ENCODE measurements around the gene SCARB1.
A peak's percentile ranks its signal among the peaks of the same experiment; 100 is the strongest.

The SCARB1 gene

GRCh38 chr12:124732275-124733075 is 131.2 kb downstream of the SCARB1 start:
- Histone ChIP-seq H3K14ac (ENCODE audit: low read length) (peak overlapping the region; percentile 26), H3K9me3 (ENCODE audit: insufficient read depth, low read depth, low read length) (no peaks in the 10 kb centered on the region), H3K27ac (ENCODE audit: low read depth, low read length) (peak overlapping the region; percentile 81), H2AFZ (ENCODE audit: insufficient read depth, low read length, poor library complexity) (no peak overlapping the region), H3K36me3 (ENCODE audit: control insufficient read depth in 1 of 2, insufficient read depth in 2 of 2, low read length in 2 of 2) (no peaks in the 10 kb centered on the region), H4K8ac (ENCODE audit: low read depth, low read length) (peak overlapping the region; percentile 43), H3K4me1 (ENCODE audit: control insufficient read depth in 1 of 2, insufficient read depth in 2 of 2, low read length in 2 of 2) (peaks cover 13 to 16% of the 10 kb centered on the region in 2 experiments), H3K4me2 (ENCODE audit: low read length) (no peak overlapping the region), H4K91ac (ENCODE audit: low read depth, low read length) (peak overlapping the region; percentile 75), H2BK5ac (ENCODE audit: low read depth, low read length, poor library complexity) (peak overlapping the region; percentile 14), H3K79me2 (ENCODE audit: control insufficient read depth, insufficient read depth, low read length, poor library complexity) (no peaks in the 10 kb centered on the region), H3K79me1 (ENCODE audit: low read length) (peaks cover 7% of the 10 kb centered on the region), H2BK12ac (ENCODE audit: low read length) (peak overlapping the region; percentile 79), H3K4me3 (ENCODE audit: low read depth, low read length) (no peak overlapping the region), H3K18ac (ENCODE audit: low read length) (peak overlapping the region; percentile 48), H4K12ac (ENCODE audit: low read depth, low read length) (no peak overlapping the region), H3K27me3 (ENCODE audit: insufficient read depth, low read length) (no peaks in the 10 kb centered on the region), H2AK5ac (ENCODE audit: low read length) (peak overlapping the region; percentile 27), H2BK120ac (ENCODE audit: insufficient read depth, low read length, poor library complexity) (peak overlapping the region; percentile 37), H3K23ac (ENCODE audit: low read length) (no peak overlapping the region), H3K4ac (ENCODE audit: low read depth, low read length) (no peak overlapping the region), H3K9ac (ENCODE audit: low read length) (no peak overlapping the region)
- peak; percentile 42 to 69 for DNase-seq
- no CpG with 5 or more reads among the region's 17 CpGs for WGBS (ENCODE audit: extremely low coverage, insufficient coverage, insufficient read length)

DNA sequence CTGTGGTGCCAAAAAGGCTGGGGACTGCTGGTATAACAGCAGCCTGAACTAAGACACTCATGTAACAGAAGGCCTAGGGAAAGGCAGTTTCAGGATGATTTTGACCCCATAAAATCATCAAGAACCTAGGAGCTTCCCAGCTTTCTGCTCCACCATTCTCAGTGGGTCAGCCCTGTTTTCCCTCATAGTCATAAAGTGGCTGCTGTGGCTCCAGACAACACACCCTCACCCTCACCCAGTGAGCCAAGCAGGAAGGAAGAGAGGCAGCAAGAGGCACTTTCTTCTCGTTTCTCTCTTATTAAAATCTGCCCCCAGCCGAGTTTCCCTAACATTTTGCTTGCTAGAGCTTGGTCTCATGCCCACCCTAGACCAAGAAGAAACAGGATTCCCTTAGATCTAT is 131.8 kb downstream of the SCARB1 start:
- no peaks in the 10 kb centered on the region for H3K9me3 ChIP-seq (ENCODE audit: insufficient read depth, low read depth, low read length)
- H3K9ac ChIP-seq (ENCODE audit: low read length), result no peak overlapping the region
- no peak overlapping the region for H3K4me2 ChIP-seq (ENCODE audit: low read length)
- H3K4me3 ChIP-seq (ENCODE audit: low read depth, low read length), result no peak overlapping the region
- H3K27me3 ChIP-seq (ENCODE audit: insufficient read depth, low read length), result no peaks in the 10 kb centered on the region
- no peak overlapping the region for H2BK120ac ChIP-seq (ENCODE audit: insufficient read depth, low read length, poor library complexity)
- no peak overlapping the region for H2BK5ac ChIP-seq (ENCODE audit: low read depth, low read length, poor library complexity)
- H3K79me1 ChIP-seq (ENCODE audit: low read length), result peaks cover 7% of the 10 kb centered on the region
- H3K14ac ChIP-seq (ENCODE audit: low read length), result no peak overlapping the region
- WGBS (ENCODE audit: extremely low coverage, insufficient coverage, insufficient read length), result no CpG with 5 or more reads among the region's 2 CpGs
- no peak overlapping the region for H3K18ac ChIP-seq (ENCODE audit: low read length)
- H3K27ac ChIP-seq (ENCODE audit: low read depth, low read length), result peak overlapping the region; percentile 81
- peaks cover 16% of the 10 kb centered on the region in 2 experiments for H3K4me1 ChIP-seq (ENCODE audit: control insufficient read depth in 1 of 2, insufficient read depth in 2 of 2, low read length in 2 of 2)
- H3K4ac ChIP-seq (ENCODE audit: low read depth, low read length), result no peak overlapping the region
- H2AK5ac ChIP-seq (ENCODE audit: low read length), result no peak overlapping the region
- no peak overlapping the region for H4K12ac ChIP-seq (ENCODE audit: low read depth, low read length)
- no peak overlapping the region for H2AFZ ChIP-seq (ENCODE audit: insufficient read depth, low read length, poor library complexity)
- no peak for DNase-seq
- no peaks in the 10 kb centered on the region for H3K79me2 ChIP-seq (ENCODE audit: control insufficient read depth, insufficient read depth, low read length, poor library complexity)
- no peak overlapping the region for H4K8ac ChIP-seq (ENCODE audit: low read depth, low read length)
- H4K91ac ChIP-seq (ENCODE audit: low read depth, low read length), result no peak overlapping the region
- peak overlapping the region; percentile 7 for H2BK12ac ChIP-seq (ENCODE audit: low read length)
- no peaks in the 10 kb centered on the region for H3K36me3 ChIP-seq (ENCODE audit: control insufficient read depth in 1 of 2, insufficient read depth in 2 of 2, low read length in 2 of 2)
- no peak overlapping the region for H3K23ac ChIP-seq (ENCODE audit: low read length)

- no peak overlapping the region for H3K23ac ChIP-seq (ENCODE audit: low read length)
- H4K91ac ChIP-seq (ENCODE audit: low read depth, low read length), result no peak overlapping the region
- no peak overlapping the region for H3K4me2 ChIP-seq (ENCODE audit: low read length)
- H3K9me3 ChIP-seq (ENCODE audit: insufficient read depth, low read depth, low read length), result no peaks in the 10 kb centered on the region
- H4K12ac ChIP-seq (ENCODE audit: low read depth, low read length), result no peak overlapping the region
- no peak overlapping the region for H4K8ac ChIP-seq (ENCODE audit: low read depth, low read length)
- H3K79me2 ChIP-seq (ENCODE audit: control insufficient read depth, insufficient read depth, low read length, poor library complexity), result no peaks in the 10 kb centered on the region
- H3K36me3 ChIP-seq (ENCODE audit: control insufficient read depth in 1 of 2, insufficient read depth in 2 of 2, low read length in 2 of 2), result no peaks in the 10 kb centered on the region
- H2BK120ac ChIP-seq (ENCODE audit: insufficient read depth, low read length, poor library complexity), result no peak overlapping the region
- H3K4ac ChIP-seq (ENCODE audit: low read depth, low read length), result no peak overlapping the region
- no peak overlapping the region for H2BK12ac ChIP-seq (ENCODE audit: low read length)
- H2AK5ac ChIP-seq (ENCODE audit: low read length), result no peak overlapping the region
- DNase-seq, result peak; percentile 83 to 85
- no peak overlapping the region for H3K4me3 ChIP-seq (ENCODE audit: low read depth, low read length)
- no peak overlapping the region for H3K9ac ChIP-seq (ENCODE audit: low read length)
- H2BK5ac ChIP-seq (ENCODE audit: low read depth, low read length, poor library complexity), result no peak overlapping the region
- H3K14ac ChIP-seq (ENCODE audit: low read length), result no peak overlapping the region
- peaks cover 7% of the 10 kb centered on the region for H3K79me1 ChIP-seq (ENCODE audit: low read length)
- H2AFZ ChIP-seq (ENCODE audit: insufficient read depth, low read length, poor library complexity), result no peak overlapping the region
- no peaks in the 10 kb centered on the region for H3K27me3 ChIP-seq (ENCODE audit: insufficient read depth, low read length)
- H3K27ac ChIP-seq (ENCODE audit: low read depth, low read length), result no peak overlapping the region
- no peak overlapping the region for H3K18ac ChIP-seq (ENCODE audit: low read length)
- H3K4me1 ChIP-seq (ENCODE audit: control insufficient read depth in 1 of 2, insufficient read depth in 2 of 2, low read length in 2 of 2), result peaks cover 16% of the 10 kb centered on the region in 2 experiments
- no CpG with 5 or more reads among the region's 3 CpGs for WGBS (ENCODE audit: extremely low coverage, insufficient coverage, insufficient read length)
These were observed 133.2 kb downstream of the SCARB1 start for GRCh38 chr12:124730455-124730932.

DNA sequence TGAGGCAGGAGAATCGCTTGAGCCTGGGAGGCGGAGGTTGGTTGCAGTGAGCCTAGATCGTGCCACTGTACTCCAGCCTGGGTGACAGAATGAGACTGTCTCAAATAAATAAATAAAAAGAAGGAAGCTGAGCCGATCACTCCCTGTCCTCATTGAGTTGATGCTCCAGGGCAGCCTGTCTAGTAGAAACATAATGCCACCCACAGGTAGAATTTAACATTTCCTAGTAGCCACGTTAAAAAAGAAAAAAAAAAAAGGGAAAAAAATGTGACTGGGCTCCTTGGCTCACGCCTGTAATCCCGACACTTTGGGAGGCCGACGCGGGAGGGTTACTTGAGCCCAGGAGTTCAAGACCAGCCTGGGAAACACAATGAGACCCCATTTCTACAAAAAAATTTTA is 135.7 kb downstream of the SCARB1 start:
- Histone ChIP-seq H3K18ac (ENCODE audit: low read length) (no peak overlapping the region), H3K4me2 (ENCODE audit: low read length) (no peak overlapping the region), H3K4ac (ENCODE audit: low read depth, low read length) (no peak overlapping the region), H4K8ac (ENCODE audit: low read depth, low read length) (no peak overlapping the region), H2AFZ (ENCODE audit: insufficient read depth, low read length, poor library complexity) (no peak overlapping the region), H2BK5ac (ENCODE audit: low read depth, low read length, poor library complexity) (no peak overlapping the region), H3K4me3 (ENCODE audit: low read depth, low read length) (no peak overlapping the region), H3K23ac (ENCODE audit: low read length) (no peak overlapping the region), H3K79me1 (ENCODE audit: low read length) (peaks cover 5% of the 10 kb centered on the region), H3K27ac (ENCODE audit: low read depth, low read length) (no peak overlapping the region), H4K12ac (ENCODE audit: low read depth, low read length) (no peak overlapping the region), H3K4me1 (ENCODE audit: control insufficient read depth in 1 of 2, insufficient read depth in 2 of 2, low read length in 2 of 2) (peaks cover 10 to 14% of the 10 kb centered on the region in 2 experiments), H3K14ac (ENCODE audit: low read length) (no peak overlapping the region), H3K36me3 (ENCODE audit: control insufficient read depth in 1 of 2, insufficient read depth in 2 of 2, low read length in 2 of 2) (no peaks in the 10 kb centered on the region), H3K9ac (ENCODE audit: low read length) (no peak overlapping the region), H2BK12ac (ENCODE audit: low read length) (no peak overlapping the region), H3K79me2 (ENCODE audit: control insufficient read depth, insufficient read depth, low read length, poor library complexity) (no peaks in the 10 kb centered on the region), H2AK5ac (ENCODE audit: low read length) (no peak overlapping the region), H2BK120ac (ENCODE audit: insufficient read depth, low read length, poor library complexity) (no peak overlapping the region), H3K9me3 (ENCODE audit: insufficient read depth, low read depth, low read length) (no peaks in the 10 kb centered on the region), H4K91ac (ENCODE audit: low read depth, low read length) (no peak overlapping the region), H3K27me3 (ENCODE audit: insufficient read depth, low read length) (no peaks in the 10 kb centered on the region)
- DNase-seq, result no peak
- no CpG with 5 or more reads among the region's 10 CpGs for WGBS (ENCODE audit: extremely low coverage, insufficient coverage, insufficient read length)
